ENCODE data around the gene IL1A. TPM values are rescaled to one million over a fixed set of nuclear protein-coding genes. Genes with fewer than 3 reads are reported as not detected.

IL1A gene
- total RNA-seq, 1 experiment from 2014 or later = 0.42 TPM

DNA sequence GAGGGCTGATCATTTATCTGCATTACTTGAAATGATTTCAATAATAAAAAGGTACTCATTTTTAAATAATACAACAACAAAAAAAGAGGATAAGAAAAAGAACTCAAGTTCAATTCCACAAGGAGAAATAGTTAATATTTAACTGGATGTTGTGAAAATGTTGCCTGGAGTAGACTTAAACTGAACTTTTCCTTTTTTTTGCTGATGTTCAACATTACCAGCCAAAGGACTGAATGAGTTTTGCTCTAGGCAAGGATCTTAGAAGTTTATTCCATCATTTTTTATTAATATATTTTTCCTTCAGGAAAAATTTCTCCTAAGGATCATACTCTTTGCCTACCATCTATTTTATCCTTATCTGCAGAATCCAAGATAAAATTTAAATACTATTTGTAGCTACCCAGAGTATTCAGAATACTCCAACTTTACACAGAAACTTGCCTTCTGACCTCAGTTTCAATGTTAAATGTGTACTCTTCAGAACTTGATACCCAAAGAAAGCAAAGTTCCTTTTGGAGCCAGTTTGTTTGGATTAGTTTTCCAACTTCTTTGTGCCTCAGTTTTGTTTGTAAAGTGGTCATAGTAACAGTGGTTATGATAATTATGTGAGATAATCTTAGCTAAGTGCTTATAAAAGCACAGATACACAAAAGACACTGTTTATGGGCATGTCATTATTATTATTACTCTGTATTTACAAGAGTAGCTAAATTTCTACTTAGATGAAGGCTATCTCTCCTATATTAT is 32.7 kb downstream of the IL1A start:
- ChIA-PET CTCF (interaction anchor here (0.8 to 5.7 kb wide), 2 partner anchors 133 to 190 kb away, joined by 5 to 82 read pairs; no protein-coding TSS in a partner anchor), POLR2A (no interaction called here)
- ATAC-seq (no peak), DNase-seq (ENCODE audit: low spot score) (no peak)
- Mint-ChIP-seq H3K4me3 (no peak overlapping the region), H3K4me1 (no peaks in the 10 kb centered on the region), H3K36me3 (peaks cover 49% of the 10 kb centered on the region), H3K9me3 (no peaks in the 10 kb centered on the region), H3K27ac (no peak overlapping the region), H3K27me3 (ENCODE audit: low read depth) (no peaks in the 10 kb centered on the region)
- TF ChIP-seq, protein P1, sequence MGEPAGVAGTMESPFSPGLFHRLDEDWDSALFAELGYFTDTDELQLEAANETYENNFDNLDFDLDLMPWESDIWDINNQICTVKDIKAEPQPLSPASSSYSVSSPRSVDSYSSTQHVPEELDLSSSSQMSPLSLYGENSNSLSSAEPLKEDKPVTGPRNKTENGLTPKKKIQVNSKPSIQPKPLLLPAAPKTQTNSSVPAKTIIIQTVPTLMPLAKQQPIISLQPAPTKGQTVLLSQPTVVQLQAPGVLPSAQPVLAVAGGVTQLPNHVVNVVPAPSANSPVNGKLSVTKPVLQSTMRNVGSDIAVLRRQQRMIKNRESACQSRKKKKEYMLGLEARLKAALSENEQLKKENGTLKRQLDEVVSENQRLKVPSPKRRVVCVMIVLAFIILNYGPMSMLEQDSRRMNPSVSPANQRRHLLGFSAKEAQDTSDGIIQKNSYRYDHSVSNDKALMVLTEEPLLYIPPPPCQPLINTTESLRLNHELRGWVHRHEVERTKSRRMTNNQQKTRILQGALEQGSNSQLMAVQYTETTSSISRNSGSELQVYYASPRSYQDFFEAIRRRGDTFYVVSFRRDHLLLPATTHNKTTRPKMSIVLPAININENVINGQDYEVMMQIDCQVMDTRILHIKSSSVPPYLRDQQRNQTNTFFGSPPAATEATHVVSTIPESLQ (CRISPR knock-in tag; IDR thresholded peaks at IDR 0.05) = no peak
- TF ChIP-seq, protein P2, sequence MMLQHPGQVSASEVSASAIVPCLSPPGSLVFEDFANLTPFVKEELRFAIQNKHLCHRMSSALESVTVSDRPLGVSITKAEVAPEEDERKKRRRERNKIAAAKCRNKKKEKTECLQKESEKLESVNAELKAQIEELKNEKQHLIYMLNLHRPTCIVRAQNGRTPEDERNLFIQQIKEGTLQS (CRISPR knock-in tag; conservative IDR thresholded peaks at IDR 0.05) = no peak
- TF ChIP-seq NFYB (CRISPR knock-in tag; conservative IDR thresholded peaks at IDR 0.05; ENCODE audit: low read depth) (no peak), NFE2L1 (CRISPR knock-in tag; IDR thresholded peaks at IDR 0.05) (no peak), TEAD1 (CRISPR knock-in tag; IDR thresholded peaks at IDR 0.05) (no peak), TP53 (CRISPR knock-in tag; IDR thresholded peaks at IDR 0.05) (no peak), GTF2I (CRISPR knock-in tag; conservative IDR thresholded peaks at IDR 0.05) (no peak), ZNF416 (CRISPR knock-in tag; IDR thresholded peaks at IDR 0.05) (no peak), CREM (CRISPR knock-in tag; IDR thresholded peaks at IDR 0.05) (no peak), ZNF671 (CRISPR knock-in tag; IDR thresholded peaks at IDR 0.05) (no peak)
- TF ChIP-seq, protein P3, sequence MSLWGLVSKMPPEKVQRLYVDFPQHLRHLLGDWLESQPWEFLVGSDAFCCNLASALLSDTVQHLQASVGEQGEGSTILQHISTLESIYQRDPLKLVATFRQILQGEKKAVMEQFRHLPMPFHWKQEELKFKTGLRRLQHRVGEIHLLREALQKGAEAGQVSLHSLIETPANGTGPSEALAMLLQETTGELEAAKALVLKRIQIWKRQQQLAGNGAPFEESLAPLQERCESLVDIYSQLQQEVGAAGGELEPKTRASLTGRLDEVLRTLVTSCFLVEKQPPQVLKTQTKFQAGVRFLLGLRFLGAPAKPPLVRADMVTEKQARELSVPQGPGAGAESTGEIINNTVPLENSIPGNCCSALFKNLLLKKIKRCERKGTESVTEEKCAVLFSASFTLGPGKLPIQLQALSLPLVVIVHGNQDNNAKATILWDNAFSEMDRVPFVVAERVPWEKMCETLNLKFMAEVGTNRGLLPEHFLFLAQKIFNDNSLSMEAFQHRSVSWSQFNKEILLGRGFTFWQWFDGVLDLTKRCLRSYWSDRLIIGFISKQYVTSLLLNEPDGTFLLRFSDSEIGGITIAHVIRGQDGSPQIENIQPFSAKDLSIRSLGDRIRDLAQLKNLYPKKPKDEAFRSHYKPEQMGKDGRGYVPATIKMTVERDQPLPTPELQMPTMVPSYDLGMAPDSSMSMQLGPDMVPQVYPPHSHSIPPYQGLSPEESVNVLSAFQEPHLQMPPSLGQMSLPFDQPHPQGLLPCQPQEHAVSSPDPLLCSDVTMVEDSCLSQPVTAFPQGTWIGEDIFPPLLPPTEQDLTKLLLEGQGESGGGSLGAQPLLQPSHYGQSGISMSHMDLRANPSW (CRISPR knock-in tag; conservative IDR thresholded peaks at IDR 0.05; ENCODE audit: low read depth) = no peak
- TF ChIP-seq, protein P4, sequence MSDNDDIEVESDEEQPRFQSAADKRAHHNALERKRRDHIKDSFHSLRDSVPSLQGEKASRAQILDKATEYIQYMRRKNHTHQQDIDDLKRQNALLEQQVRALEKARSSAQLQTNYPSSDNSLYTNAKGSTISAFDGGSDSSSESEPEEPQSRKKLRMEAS (CRISPR knock-in tag; IDR thresholded peaks at IDR 0.05) = no peak
- TF ChIP-seq, protein P5, sequence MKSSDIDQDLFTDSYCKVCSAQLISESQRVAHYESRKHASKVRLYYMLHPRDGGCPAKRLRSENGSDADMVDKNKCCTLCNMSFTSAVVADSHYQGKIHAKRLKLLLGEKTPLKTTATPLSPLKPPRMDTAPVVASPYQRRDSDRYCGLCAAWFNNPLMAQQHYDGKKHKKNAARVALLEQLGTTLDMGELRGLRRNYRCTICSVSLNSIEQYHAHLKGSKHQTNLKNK (CRISPR knock-in tag; IDR thresholded peaks at IDR 0.05) = no peak

DNA sequence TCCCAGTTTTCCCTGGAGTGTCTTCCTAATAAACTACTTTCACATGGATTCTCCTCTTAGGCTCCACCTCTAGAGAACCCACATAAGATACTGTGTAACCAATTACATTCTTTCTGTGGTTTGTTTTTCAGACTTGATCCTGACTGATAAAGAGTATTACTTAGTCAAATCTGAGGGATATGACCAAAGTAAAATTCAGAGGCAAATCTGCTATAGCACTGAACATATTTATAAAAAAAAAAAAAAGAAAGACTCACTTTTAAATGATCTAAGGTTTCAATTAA is 33.8 kb downstream of the IL1A start:
- TF ChIP-seq HMGA2 (CRISPR knock-in tag; IDR thresholded peaks at IDR 0.05) (no peak), MXD4 (CRISPR knock-in tag; IDR thresholded peaks at IDR 0.05; ENCODE audit: borderline replicate concordance) (no peak), GABPB1 (CRISPR knock-in tag; IDR thresholded peaks at IDR 0.05) (no peak), CREB1 (CRISPR knock-in tag; IDR thresholded peaks at IDR 0.05) (no peak)
- TF ChIP-seq, protein P6, sequence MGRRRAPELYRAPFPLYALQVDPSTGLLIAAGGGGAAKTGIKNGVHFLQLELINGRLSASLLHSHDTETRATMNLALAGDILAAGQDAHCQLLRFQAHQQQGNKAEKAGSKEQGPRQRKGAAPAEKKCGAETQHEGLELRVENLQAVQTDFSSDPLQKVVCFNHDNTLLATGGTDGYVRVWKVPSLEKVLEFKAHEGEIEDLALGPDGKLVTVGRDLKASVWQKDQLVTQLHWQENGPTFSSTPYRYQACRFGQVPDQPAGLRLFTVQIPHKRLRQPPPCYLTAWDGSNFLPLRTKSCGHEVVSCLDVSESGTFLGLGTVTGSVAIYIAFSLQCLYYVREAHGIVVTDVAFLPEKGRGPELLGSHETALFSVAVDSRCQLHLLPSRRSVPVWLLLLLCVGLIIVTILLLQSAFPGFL (CRISPR knock-in tag; IDR thresholded peaks at IDR 0.05; ENCODE audit: borderline replicate concordance) = no peak
- ChIA-PET POLR2A (no interaction called here), CTCF (interaction anchor here (2.0 to 5.7 kb wide), 4 partner anchors 83 to 208 kb away, joined by 7 to 82 read pairs (median 40); no protein-coding TSS in a partner anchor)
- ATAC-seq = no peak
- no peak for DNase-seq (ENCODE audit: low spot score)
- Mint-ChIP-seq H3K36me3 (peaks cover 46% of the 10 kb centered on the region), H3K27me3 (ENCODE audit: low read depth) (no peaks in the 10 kb centered on the region), H3K27ac (no peak overlapping the region), H3K9me3 (no peaks in the 10 kb centered on the region), H3K4me3 (no peak overlapping the region), H3K4me1 (no peaks in the 10 kb centered on the region)

All from WTC11 (cell line).